ENCODE results near the gene PALD1.
"Not testable (repeated sequence)": the region's sequence is repeated elsewhere in the genome, so short reads cannot be mapped to it uniquely, and the experiment has no call there.

The PALD1 gene

DNA sequence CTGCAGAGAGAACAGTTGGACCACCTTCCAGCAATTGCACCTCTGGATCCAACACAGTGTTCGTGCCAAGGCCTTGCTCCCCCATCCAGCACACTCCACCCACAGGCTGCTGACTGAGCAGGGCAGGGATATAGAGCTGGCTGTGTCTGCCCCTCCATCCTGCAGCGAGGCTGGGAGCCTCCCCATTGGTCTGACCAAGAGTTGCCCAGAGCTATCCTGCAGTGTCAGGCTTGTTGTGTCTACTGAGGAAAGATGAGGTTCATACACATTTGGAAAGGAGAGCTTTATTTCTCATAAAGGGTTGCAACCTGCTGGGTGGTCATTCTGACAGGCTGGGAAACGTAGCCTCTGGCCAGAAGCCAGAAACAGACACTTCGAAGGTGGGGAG lies 96.9 kb downstream of the PALD1 start:
- no peak for DNase-seq (ENCODE audit: low spot score)

DNA sequence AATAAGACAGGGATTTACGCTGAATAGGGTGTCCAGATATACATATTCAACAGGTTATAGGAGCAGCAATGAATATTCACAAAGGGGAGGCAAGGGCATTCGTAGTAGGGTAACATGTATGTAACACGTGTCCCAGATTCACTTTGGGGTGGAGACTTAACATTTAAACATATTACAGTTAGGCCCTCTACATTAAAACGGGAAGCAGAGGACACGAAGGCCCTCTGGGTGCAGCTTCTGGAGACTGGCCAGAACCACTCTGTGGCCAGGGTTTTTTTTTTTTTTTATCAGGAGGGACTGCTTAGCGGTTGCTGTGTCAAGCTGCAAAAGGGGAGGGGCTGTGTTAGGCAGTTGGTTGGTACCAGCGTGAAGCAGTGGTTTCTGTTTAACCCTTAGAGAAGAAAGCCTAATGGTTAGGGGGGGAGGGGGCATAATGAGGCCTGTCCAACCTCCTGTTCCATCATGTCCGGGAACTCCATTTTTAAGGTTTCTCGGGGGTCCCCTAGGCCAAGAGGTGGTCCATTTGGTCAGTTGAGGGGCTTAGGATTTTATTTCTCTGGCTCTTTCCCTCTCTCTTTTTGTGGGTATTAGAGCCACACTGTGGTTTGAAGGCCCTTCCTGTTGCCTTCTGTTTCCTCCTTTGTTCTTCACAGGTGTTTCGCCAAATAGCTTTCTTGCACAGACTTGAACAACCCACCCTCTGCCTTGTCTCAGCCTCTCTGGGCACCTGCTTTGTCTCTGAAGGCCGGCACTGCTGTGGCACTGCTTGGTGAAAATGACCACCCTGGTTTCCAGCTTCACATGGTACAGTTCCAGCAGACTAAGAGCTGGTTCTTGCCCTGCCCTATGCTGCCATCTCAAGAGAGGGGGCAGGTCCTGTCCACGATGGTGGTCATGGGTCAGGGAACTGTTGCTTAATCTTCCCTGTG lies 97.6 kb downstream of the PALD1 start:
- DNase-seq (ENCODE audit: low spot score), result peak; percentile 42

DNA sequence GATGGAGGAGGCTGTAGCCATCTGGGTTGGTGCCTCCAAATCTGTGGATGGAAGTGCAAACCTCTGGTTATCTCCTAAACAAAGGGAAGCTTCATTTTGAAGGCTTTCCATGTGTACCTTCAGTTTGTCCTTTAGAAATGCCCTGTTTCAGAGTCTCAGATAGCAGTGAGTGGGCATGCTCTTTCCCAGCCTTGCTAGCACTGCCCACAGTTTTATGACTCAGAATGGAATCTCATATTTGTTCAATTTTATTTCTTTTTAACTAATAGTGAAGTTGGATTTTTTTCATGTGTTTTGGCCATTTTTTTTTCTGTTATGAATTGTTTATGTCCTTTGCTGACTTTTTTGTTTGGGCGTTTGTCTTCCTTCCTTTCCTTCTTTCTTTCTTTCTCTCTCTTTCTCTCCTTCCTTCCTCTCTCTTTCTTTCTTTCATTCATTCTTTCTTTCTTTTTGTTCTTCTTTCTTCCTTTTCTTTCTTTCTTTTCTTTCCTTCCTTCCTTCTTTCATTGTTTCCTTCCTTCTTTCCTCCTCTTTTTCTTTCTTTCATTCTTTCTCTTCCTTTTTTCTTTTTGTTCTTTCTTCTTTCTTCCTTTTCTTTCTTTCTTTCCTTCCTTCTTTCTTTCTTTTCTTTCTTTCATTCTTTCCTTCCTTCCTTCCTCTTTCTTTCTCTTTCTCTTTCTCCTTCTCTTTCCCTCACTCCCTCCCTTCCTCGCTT lies 98.4 kb downstream of the PALD1 start:
- peak; percentile 45 for DNase-seq (ENCODE audit: low spot score)

DNA sequence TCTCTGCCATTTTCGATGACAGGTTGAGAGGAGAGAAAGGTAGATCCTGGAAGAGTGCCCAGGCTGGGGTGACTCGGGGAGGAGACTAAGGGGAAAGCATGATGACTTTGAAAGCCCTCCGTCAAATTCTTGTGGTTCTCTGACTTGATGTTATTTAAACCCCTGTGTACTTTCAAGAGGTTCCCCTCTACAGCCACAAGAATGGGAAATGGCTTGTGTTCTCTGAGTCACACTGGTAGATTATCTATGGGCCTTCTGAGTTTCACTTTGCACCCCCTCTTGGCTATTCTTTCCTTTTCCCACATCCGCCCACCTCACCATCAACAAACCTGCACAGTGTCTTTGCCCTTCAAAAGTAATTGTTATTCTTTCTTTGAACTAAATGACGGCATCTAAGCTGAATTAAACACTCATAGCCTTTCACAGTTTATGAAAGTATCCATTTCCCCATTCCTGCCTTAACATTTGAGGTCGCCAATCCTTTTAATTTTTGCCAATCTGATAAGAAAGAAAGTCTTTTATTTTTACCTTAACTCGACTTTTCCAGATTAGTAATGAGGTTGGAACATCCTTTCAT lies 99.9 kb downstream of the PALD1 start:
- DNase-seq (ENCODE audit: low spot score), result peak; percentile 40

DNA sequence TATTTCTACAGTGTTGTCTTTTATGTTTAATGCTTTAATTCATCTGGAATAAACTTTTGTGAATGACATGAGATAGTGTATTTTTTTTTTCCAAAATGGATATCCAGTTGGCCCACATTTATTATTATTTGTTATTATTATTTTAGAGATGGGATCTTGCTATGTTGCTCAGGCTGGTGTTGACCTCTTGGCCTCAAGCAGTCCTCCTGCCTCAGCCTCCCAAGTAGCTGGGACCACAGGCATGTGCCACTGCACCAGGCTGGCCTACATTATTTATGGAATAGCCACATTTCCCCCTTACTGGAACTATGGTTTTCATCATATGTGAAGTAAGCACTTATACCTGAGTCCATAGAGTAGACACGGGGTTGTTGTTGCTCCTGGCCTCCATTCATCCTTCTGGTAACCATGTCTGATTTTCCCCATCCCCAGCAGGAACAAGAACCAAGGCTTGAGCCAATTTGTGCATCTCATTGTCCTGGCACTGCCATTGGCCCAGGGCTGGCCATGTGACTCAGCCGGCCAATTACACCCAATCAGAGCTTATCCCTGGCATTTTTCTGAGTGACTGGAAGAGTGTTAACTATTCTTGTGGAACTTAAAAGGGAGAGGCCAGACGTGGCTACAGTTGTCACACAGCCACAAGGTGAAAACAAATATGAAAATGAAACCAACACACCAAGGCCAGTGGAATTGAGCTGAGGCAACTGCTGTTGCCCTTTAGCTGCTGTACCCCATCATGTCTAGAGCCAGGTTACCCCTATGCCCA lies 100.9 kb downstream of the PALD1 start:
- DNase-seq (ENCODE audit: low spot score), result no peak

DNA sequence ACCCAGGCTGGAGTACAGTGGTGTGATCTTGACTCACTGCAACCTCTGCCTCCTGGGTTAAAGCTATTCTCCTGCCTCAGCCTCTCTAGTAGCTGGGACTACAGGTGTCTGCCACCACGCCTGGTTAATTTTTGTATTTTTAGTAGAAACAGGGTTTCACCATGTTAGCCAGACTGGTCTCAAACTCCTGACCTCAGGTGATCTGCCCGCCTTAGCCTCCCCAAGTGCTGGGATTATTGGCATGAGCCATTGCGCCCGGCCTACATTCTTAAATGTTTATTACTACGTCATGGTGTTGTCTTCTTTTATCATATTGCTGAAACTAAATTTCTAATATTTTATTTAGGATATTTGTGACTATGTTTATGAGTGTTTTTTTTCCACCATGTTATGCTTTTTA lies 102.6 kb downstream of the PALD1 start:
- DNase-seq (ENCODE audit: low spot score), result not testable (repeated sequence)

DNA sequence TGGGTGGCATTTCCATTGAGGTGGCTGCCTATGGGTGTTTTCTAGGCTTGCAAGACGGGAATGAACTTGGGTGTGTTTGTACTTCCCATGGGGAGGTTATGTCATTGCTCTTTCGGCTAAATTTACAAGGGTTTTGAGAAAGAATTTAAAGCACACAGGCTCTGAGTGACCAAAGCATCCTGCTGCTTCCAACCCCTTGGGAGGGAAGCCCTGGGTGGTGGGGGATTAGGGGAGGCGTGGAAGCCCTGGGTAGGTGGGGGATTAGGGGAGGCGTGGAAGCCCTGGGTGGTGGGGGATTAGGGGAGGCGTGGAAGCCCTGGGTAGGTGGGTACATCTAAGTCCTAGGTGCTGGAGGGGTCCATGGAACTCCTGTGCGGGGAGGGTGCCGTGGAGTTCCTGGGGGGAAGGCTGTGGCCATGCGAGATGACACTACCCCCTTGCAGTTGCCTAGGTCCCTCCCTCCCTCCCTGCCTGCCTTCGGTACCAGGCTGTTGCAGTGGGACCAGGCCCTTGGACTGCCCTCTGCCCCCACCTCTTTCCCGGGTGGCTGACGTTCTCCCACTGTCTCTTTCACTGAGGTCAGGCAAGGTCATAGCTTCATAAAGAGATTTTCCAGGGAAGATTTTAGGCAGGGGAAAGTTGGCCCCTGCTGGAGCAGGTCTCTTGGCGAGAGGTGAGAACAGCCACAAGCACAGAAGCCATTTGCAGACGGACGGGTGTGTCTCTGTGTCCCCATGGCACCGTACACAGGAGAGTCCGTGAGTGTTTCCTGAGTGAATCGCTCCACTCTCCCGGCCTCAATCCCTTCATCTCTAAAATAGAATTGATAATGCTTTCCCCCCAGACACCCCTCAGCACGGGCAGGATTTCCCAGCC lies 104.5 kb downstream of the PALD1 start:
- DNase-seq (ENCODE audit: low spot score), result no peak

DNA sequence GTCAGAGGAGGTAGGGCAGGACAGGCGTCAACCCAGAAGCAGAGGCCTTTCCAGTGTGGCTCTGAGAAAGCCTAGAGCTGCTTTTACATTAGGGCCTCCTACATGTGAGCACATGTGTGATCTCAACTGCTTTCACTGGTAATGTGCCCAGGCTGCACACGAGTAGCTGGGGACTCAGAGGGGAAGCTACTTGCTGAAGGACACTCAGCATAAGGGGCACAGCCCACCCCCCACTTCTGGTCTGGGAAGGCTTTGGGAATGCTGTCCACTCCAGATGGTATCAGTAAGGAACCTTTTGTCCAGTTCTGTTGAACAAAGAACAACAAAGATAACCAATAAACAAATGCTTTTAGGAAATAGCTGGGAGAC lies 105.1 kb downstream of the PALD1 start:
- DNase-seq (ENCODE audit: low spot score), result no peak

DNA sequence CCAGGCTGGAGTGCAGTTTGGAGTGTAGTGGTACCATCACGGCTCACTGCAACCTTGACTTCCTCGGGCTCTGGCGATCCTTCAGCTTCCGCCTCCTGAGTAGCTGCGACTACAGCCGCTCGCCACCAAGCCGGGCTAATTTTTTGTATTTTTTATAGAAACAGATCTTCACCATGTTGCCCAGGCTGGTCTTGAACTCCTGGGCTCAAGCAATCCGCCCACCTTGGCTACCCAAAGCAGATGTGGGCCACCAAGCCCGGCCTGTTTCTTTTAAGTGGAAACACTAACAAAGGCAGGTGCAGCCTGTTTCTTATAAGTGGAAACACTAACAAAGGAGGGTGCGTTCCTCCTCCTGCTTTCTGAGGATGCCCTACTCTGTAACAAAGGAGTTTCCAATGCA lies 105.8 kb downstream of the PALD1 start:
- DNase-seq (ENCODE audit: low spot score), result no peak

DNA sequence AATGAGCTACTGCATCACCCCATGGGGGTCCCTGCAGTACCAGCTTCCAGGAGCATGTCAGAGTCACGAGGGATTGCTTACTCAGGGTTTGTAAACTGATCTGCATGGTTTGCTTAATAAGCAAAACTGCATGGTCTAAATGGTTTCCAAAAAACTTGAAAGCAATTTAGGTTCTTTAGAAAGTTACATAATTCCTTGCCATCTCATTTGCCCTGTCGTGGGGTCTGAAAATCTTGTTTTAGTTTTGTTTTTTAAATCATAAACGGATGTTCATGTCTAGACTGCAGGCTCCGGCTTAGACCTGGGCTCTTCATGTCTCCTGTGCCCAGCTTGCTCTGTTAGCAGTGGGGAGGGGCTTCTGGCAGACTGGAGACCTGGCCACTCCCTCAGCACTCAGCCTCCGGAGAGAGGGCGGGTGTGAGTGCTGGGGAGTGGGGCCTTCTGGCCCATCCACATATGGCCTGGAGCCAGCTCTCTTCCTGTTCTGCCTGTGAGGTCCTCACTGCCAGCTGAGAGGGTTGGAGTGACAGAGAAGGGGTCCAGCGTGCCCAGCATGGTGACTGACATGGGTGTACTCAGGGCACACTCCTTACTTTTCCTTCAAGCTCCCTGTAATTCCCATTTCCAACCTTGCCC lies 106.5 kb downstream of the PALD1 start:
- no peak for DNase-seq (ENCODE audit: low spot score)

DNA sequence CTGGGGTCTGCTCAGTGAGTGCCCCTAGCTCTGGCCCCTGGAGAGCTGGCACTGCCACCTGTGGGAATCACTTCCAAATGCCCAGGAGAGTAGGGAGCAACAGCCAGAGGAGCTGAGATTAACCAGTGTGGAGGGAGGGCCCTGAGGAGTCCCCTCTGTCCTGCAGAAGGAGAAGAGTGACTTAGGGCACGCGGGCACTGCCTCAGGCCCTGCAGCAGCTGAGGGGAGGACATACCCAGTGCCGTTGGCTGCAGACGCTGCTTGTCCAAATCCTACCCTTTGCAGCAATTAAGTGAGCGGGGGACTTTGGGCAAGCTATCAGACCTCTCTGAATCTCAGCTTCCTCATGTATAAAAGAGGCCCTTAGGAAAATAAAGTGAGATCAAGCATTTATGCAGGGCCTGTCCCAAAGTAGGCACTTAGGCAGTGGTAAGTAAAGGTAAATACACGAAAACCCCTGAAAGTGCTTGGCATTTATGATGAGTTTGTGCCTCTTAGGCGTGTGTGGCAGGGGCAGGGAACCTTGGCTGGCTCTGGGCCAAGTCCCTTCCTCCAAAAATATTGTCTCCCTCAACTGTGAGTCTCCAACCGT lies 107.1 kb downstream of the PALD1 start:
- no peak for DNase-seq (ENCODE audit: low spot score)

DNA sequence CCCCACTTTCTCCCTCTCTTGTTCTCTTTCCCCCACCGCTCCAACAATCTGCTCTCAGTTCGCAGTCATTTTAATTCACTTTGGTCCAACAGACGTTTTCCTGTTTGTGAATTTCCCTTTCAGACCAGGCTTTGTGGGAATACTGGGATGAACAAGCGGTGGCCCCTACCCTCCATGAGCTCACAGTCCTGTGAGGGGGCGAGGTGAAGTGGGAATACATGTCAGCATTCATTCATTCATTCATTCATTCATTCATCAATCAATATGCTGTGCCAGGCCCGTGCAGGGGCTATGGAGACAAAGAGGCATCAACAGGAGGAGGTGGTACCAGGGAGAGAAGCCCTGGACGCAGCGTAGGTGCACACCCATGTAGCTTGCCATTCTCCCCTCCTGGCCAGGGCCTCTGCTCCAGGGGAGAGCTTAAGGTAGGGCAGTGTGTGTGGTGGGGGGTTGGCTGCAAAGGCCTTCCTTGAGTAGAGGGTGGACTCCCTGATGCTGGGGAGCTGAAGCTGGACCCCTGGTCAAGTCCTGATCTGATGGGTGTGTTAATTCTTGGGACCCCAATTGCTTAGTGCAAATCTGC lies 107.9 kb downstream of the PALD1 start:
- DNase-seq (ENCODE audit: low spot score), result no peak

DNA sequence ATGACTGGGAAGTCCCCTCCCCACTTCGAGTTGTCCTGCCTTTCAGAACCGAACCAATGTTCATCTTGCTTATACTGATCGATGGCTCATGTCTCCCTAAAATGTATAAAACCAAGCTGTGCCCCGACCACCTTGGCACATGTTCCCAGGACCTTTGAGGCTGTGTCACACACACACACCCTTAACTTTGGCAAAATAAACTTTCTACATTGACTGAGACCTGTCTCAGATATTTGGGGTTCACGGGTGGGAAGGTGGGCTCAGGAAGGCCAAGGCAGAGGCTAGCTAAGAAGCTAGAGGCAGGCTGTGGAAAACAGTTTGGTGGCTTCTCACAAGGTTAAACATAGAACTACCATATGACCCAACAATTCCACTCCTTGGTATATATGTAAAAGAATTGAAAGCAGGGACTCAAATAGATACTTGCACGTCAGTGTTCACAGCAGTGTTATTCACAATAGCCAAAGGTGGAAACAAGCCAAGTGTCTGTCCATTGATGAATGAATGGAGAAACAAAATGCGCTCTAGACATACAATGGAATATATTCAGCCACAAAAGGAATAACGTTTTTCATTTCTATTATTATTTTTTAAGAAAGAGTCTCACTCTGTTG lies 108.6 kb downstream of the PALD1 start:
- no peak for DNase-seq (ENCODE audit: low spot score)

DNA sequence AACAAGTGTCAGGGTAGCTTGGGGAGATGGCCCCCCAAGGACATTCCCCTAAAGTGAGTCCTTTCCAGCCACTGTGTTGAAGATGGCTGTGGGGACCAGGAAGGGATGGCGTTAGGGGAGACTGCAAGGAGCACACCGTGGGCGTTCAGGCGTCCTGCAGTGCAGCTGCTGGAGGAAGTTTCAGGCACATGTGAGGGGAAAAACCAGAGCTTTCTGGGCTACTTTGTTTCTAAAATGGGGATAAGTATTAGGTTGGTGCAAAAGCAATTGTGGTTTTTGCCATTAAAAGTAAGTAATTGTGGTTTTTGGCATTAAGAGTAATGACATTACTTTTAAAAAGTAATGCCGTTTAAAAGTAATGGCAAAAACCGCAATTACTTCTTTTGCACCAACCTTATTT lies 109.7 kb downstream of the PALD1 start:
- no peak for DNase-seq (ENCODE audit: low spot score)

DNA sequence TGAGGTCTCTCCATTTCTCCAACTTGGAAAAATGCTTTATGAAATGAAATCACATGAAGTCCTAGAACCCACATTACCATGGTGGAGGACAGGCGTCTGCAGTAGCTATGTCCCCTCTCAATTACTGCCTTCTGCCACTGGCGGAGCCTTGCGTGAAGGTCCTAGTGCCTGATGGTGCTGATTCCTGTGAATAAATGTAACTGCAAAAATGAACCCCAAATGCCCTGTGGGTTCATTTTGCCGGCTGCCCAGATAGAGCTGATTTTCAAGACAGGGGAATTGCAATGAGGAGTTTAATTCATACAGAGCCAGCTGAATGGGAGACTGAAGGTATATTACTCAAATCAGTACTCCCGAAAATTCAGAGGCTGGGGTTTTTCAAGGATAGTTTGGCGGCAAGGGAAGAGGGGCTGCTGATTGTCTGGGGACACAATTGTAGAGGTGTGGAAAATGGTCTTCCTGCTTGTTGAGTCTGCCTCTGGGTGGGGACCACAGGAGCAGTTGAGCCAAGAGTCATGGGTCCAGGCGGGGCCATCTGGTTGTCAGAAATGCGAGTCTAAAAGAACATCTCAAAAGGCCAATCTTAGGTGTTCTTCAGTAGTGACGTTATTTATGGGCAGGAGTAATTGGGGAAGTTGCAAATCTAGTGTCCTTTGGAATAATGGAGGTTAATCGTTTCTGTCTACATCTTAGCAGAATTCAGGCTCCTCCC lies 110.4 kb downstream of the PALD1 start:
- DNase-seq (ENCODE audit: low spot score), result no peak

DNA sequence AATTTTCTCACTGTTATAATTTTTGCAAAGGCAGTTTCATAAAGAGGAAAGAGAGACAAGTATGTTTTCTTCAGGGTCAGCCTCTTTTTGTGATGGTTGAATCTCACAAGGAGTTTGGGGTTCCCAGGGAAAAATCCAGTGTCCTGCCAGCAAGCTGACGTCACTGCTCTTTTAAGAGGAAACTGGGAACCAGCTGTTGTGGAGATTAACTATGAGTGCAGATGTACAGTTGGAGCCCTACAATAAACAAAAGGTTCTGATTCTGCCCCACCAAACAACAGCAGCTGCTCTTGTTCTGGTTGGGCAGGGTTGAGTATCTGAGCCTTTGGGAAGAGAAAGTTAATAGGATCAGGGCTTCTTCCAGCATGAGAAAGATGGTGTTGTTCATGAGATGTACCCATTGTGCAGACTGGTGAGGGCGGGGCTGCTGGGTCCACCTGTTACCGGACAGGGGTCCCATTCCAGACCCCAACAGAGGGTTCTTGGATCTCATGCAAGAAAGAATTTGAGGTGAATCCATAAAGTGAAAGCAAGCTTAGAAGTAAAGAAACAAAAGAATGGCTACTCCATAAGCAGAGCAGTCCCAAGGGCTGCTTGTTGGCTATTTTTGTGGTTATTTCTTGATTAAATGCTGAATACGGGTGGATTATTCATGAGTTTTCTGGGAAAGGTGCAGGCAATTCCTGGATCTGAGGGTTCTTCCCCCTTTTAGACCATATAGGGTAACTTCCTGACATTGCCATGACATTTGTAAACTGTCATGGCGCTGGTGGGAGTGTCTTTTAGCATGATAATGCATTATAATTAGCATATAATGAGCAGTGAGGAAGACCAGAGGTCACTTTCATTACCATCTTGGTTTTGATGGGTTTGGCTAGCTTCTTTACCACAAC lies 111.4 kb downstream of the PALD1 start:
- DNase-seq (ENCODE audit: low spot score), result no peak

DNA sequence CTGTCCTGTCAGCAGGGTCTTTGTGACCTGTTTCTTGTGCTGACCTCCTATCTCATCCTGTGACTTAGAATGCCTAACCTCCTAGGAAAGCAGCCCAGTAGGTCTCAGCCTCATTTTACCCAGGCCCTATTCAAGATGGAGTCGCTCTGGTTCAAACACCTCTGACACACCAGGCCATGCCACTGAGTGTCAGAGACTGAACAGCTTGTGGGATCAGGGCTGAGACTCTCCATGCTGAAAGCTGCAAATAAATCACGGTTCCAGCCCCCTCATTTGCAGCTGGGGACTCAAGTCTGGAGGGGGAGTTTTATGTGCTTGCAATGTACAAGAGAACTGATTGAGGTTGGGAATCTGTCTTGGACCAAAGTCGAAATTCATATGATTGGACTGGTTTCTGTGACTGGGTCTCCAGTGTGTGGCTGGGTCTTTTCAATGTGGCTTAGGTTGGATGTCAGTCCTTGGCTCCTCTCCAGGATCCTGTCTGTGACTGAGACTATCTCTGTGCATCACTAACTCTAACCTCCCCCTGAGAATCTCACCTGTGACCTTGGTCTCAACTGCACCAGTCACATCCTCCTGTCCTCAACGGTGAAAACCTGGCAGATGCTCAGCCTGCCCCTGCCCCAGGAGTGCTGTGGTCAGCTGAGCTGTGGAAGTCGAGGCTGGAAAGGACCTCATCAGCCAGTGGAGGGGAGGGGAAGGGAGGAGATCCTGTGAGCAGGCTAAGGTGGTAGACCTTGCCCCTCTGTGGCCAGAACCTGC lies 112.3 kb downstream of the PALD1 start:
- DNase-seq (ENCODE audit: low spot score), result no peak
